Measurements from ENCODE around the gene PLA2G2D.

Gene PLA2G2D, protein sequence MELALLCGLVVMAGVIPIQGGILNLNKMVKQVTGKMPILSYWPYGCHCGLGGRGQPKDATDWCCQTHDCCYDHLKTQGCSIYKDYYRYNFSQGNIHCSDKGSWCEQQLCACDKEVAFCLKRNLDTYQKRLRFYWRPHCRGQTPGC

DNA sequence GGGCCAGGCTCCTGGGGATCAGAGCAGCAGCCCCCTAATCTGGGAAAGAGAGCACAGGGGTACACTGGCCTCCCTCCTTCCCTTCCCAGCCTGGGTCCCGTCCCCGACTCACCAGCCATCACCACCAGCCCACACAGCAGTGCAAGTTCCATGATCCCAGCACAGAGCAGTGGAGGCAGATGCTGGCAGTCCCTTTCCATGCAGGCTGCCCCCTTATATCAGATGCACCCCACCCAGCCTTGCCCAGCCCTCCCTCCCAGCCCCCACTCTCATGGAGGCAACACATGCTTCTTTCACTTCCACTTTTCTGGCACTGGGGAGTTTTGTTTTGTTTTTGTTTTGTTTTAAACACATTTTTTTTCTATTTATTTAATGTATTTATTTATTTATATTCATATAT is at the start of gene PLA2G2D:
Gene PLA2G2D, minus strand, starts transcription at position 190 of the 400 bp plus-strand sequence. Its CDS starts 38 bp downstream, at position 152.
- Mint-ChIP-seq H3K27ac (no peak within 1 kb of the TSS), H3K27me3 (peaks cover 45% of the 10 kb centered on the region), H3K4me1 (no peaks in the 10 kb centered on the region), H3K36me3 (no peaks in the 10 kb centered on the region), H3K9me3 (no peaks in the 10 kb centered on the region), H3K4me3 (no peak within 1 kb of the TSS)
- CTCF ChIA-PET = no interaction called here
- DNase-seq = no peak

DNA sequence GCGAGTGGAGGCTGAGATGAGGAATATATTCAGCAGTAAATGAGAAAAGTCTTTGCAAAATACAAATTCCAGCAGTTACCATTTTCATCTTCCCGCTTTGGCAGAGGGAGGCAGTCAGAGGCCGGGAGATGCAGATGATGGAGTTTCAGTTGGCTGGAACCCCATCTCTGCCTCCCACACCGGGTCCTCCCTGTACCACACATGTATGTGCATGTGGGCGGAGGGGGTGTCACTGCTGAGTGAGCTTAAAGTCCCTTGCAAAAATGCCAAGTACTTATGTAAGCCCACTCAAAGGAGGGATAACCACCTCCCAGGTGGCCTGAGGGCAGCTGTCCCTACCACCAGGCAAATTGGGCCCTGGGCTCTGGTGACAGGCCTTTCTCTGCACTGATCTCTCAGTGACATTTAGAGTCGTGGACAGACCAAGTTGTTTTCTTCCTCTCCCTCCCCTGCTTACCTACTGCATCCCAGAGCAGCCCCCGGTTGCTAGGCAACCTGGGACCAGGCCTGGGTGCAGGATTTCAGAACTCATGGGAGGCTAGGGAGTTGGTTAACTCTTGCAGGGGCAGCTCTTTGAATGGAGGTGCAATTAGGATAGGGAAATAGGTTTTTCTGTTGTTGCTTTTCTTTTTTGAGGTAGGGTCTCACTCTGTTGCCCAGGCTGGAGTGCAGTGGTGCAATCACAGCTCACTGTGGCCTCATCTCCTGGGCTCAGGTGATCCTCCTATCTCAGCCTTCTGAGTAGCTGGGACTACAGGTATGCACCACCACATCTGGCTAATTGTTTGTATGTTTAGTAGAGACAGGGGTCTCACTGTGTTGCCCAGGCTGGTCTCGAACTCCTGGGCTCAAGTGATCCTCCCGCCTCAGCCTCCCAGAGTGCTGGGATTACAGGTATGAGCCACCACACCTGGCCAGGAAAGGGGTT is 49.5 kb upstream of the PLA2G2D start:
- Mint-ChIP-seq H3K9me3 (peaks cover 8% of the 10 kb centered on the region), H3K4me3 (no peak overlapping the region), H3K4me1 (peaks cover 15% of the 10 kb centered on the region), H3K27ac (no peak overlapping the region), H3K27me3 (peaks cover 35% of the 10 kb centered on the region), H3K36me3 (peaks cover 3% of the 10 kb centered on the region)
- CTCF ChIA-PET = interaction anchor here (1.5 to 10.2 kb wide), 2 partner anchors 26 to 44 kb away, joined by 3 to 146 read pairs; no protein-coding TSS in a partner anchor
- DNase-seq = no peak

DNA sequence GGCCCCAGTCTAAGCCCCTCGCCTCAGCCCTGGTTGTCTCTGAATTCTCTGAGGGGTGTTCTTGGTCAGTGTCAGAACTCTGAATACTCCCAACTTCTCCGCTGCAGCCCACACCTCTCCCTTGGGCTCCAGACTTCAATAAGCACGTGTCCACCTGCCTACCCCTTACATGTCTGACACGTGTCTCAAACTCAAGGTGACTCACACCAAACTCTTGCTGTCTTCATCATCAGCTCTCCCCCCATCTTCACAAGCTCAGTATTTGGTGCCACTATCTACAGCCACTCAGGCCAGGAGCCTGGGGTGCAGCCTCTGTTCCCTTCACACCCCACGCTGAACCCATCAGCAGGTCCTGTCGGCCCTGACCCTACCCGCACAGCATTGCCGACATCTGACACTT is 47.8 kb upstream of the PLA2G2D start:
- Mint-ChIP-seq H3K27me3 (peaks cover 44% of the 10 kb centered on the region), H3K9me3 (peaks cover 10% of the 10 kb centered on the region), H3K4me1 (peaks cover 9% of the 10 kb centered on the region), H3K4me3 (no peak overlapping the region), H3K27ac (no peak overlapping the region), H3K36me3 (peaks cover 3% of the 10 kb centered on the region)
- CTCF ChIA-PET = interaction anchor here (0.6 to 10.2 kb wide), 4 partner anchors 13 to 338 kb away, joined by 3 to 146 read pairs (median 5); no protein-coding TSS in a partner anchor
- no peak for DNase-seq

DNA sequence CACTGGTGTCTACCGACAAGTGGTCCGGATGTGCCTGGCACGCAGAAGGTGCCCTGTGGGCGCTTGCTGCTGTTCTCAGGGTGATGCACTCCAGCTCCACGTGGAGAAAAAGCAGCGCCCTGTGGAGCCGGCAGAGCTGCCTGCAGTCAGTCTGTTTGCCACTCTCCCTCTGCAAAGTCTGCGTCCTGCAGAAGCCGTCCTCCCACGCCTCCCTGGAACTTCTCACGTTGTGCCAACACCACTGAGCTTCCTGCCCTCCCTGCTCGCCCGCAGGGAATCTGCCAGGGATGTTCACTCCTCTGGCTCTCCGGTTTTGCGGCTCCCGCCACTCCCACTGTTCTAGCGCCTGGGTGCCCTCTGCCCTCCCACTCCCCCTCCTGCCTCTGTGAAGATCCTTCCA is 46.7 kb upstream of the PLA2G2D start:
- peaks cover under 1% of the 10 kb centered on the region for H3K4me1 Mint-ChIP-seq
- H3K9me3 Mint-ChIP-seq = peaks cover 16% of the 10 kb centered on the region
- H3K4me3 Mint-ChIP-seq = no peak overlapping the region
- no peak overlapping the region for H3K27ac Mint-ChIP-seq
- peaks cover 53% of the 10 kb centered on the region for H3K27me3 Mint-ChIP-seq
- H3K36me3 Mint-ChIP-seq = peaks cover 3% of the 10 kb centered on the region
- CTCF ChIA-PET = interaction anchor here (1.0 to 10.2 kb wide), 5 partner anchors 14 to 50 kb away, joined by 3 to 146 read pairs (median 7); no protein-coding TSS in a partner anchor
- DNase-seq = no peak

DNA sequence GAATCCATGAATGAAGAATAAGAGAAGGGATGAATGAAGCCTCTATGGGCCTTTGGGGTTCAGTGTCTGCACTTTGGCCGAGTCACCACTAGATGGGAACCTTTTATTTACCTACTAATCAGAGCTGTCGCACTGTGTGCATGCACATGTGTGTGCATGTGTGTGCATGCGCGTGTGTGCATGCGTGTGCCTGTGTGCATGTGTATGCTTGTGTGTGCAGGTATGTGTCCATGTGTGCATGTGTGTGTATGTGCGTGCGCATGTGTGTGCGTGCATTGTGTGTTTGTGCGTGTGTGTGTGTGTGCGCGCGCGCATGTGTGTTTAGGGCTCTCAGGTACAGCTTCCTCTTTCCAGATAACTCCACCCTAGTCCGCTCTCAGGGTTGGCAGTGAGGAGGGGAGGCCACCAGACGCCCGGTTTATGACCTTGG is 46.2 kb upstream of the PLA2G2D start:
- Mint-ChIP-seq H3K4me1 (no peaks in the 10 kb centered on the region), H3K9me3 (peaks cover 21% of the 10 kb centered on the region), H3K27me3 (peaks cover 57% of the 10 kb centered on the region), H3K36me3 (peaks cover 3% of the 10 kb centered on the region), H3K27ac (no peak overlapping the region), H3K4me3 (no peak overlapping the region)
- CTCF ChIA-PET = interaction anchor here (1.0 to 10.2 kb wide), 5 partner anchors 14 to 51 kb away, joined by 3 to 146 read pairs (median 7); no protein-coding TSS in a partner anchor
- peak; percentile 50 for DNase-seq

DNA sequence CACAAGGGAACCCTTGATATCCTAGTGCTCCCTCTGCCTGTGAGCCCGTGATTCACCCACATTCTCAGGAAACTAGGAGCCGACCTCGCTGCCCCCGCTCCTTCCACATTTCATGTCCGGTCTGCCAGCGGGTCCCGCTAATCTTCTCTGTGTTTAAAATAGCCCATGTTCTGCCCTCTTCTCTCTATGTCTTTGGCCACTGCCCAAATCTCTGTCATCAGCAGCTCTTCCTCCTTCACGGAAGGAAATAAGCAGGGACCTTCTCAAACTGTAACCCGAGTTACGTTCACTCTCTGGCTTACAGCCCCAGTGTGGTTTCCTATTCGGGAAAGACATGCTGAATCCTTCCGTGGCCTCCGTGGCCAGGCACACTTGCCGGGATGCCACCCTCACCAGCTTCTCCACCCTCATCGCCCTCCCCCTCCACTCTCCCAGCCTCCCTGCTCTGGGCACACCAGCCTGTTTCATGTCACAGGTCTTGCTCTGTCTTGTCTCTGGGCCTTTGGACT is 45.4 kb upstream of the PLA2G2D start:
- Mint-ChIP-seq H3K36me3 (peaks cover 3% of the 10 kb centered on the region), H3K27ac (no peak overlapping the region), H3K27me3 (peaks cover 57% of the 10 kb centered on the region), H3K9me3 (peaks cover 29% of the 10 kb centered on the region), H3K4me3 (no peak overlapping the region), H3K4me1 (no peaks in the 10 kb centered on the region)
- DNase-seq = no peak
- CTCF ChIA-PET = interaction anchor here (1.0 to 10.2 kb wide), 5 partner anchors 13 to 330 kb away, joined by 3 to 146 read pairs (median 3); no protein-coding TSS in a partner anchor

DNA sequence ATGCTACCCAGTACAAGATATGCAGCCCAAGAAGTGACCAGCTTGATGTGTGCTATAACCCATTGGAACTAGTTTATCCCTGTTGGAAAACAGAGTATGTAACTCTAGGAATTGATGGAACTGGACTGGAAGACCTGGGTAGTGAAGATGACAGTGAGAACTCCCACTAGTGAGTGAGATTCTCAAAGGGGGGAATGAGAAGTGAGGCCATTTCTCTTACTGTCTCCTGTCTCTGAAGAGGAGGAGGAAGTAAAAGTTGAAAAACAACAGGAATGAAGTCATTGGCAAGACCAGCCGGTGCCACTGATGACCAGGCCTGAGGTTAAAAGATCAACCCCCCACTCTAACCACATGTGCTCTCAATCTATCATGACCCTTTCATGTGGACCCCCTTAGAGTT is 40.7 kb upstream of the PLA2G2D start:
- H3K36me3 Mint-ChIP-seq = no peaks in the 10 kb centered on the region
- peaks cover 35% of the 10 kb centered on the region for H3K9me3 Mint-ChIP-seq
- CTCF ChIA-PET = interaction anchor here (1.3 to 10.2 kb wide), 3 partner anchors 20 to 35 kb away, joined by 3 to 146 read pairs (median 25); no protein-coding TSS in a partner anchor
- no peaks in the 10 kb centered on the region for H3K4me1 Mint-ChIP-seq
- no peak overlapping the region for H3K27ac Mint-ChIP-seq
- no peak for DNase-seq
- H3K4me3 Mint-ChIP-seq = no peak overlapping the region
- H3K27me3 Mint-ChIP-seq = peaks cover 36% of the 10 kb centered on the region

DNA sequence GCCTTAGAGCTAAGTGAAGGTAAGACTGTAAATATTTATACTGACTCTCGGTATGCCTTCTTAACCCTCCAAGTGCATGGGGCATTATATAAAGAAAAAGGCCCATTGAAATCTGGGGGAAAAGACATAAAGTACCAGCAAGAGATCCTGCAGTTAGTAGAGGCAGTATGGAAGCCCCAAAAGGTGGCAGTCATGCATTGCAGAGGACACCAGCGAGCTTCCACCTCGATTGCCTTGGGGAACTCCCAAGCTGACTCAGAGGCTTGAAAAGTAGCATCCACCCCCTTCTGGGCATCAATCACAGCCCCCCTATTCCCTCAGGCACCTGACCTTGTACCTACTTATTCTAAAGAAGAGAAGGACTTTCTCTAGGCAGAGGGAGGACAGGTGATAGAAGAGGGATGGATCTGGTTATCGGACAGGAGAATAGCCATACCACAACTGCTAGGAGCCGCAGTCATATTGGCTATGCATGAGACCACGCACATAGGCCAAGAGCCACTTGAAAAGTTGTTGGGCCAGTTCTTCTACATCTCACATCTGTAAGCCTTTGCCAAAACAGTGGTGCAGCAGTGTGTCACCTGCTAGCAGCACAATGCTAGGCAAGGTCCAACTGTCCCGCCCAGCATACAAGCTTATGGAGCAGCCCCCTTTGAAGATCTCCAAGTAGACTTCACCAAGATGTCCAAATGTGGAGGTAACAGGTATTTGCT is 39.2 kb upstream of the PLA2G2D start:
- Mint-ChIP-seq H3K9me3 (peaks cover 31% of the 10 kb centered on the region), H3K4me3 (no peak overlapping the region), H3K36me3 (no peaks in the 10 kb centered on the region), H3K4me1 (peaks cover 13% of the 10 kb centered on the region), H3K27me3 (peaks cover 22% of the 10 kb centered on the region), H3K27ac (no peak overlapping the region)
- DNase-seq = no peak
- CTCF ChIA-PET = interaction anchor here (4.0 kb wide), 1 partner anchor 36 kb away, joined by 25 read pairs; no protein-coding TSS in a partner anchor

DNA sequence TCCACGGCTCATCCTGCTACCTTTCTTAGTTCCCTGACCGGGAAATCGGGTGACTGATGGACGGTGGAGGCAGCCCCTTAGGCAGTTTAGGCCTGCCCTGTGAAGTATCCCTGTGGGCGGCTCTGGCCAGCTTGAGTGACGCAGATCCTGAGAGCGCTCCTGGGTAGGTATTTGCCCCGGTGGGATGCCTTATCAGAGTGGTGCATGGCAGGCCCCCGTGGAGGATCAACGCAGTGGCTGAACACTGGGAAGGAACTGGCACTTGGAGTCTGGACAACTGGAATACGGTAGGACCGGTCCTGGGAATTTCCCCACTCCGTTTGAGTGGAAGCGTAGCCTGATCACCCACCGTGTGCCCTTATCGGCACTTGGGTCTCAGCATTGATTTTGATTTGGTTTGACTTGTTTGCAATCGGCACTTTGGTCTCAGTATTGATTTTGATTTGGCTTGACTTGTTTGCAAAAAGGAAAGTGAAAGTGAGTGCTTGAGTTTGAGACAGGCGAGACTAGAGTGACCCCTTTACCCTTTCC is 35.0 kb upstream of the PLA2G2D start:
- H3K4me1 Mint-ChIP-seq = peaks cover 16% of the 10 kb centered on the region
- H3K36me3 Mint-ChIP-seq = no peaks in the 10 kb centered on the region
- H3K27me3 Mint-ChIP-seq = peaks cover 18% of the 10 kb centered on the region
- no peak overlapping the region for H3K4me3 Mint-ChIP-seq
- H3K27ac Mint-ChIP-seq = peak overlapping the region; percentile 76
- peaks cover 7% of the 10 kb centered on the region for H3K9me3 Mint-ChIP-seq
- CTCF ChIA-PET = interaction anchor here (0.8 to 4.5 kb wide), 8 partner anchors 8 to 272 kb away, joined by 3 to 51 read pairs (median 5); partner anchors contain the start of gene OTUD3
- DNase-seq = no peak

DNA sequence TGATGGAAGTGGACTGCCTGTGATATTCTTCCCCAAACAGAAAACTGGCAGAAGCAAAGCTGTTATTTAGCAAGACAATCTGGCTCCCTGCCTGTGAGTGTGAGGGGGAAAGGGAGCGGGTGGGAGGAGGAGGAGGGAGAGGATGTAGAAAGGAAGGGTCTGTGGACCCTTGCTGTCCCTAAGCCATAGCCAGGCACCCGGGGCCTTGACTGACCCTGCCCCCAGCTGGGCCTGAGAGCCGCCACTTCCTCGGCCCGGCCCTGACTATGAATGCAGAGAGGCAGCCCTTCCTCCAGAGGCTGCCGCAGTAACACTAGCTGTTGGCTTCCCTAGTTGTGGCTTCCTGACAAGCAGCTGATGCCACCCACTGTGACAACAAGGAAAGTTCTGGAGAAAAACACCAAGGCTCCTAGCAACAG is 33.7 kb upstream of the PLA2G2D start:
- peaks cover 25% of the 10 kb centered on the region for H3K27me3 Mint-ChIP-seq
- no peak overlapping the region for H3K27ac Mint-ChIP-seq
- DNase-seq = no peak
- peaks cover 16% of the 10 kb centered on the region for H3K4me1 Mint-ChIP-seq
- H3K9me3 Mint-ChIP-seq = no peaks in the 10 kb centered on the region
- CTCF ChIA-PET = interaction anchor here (0.5 to 4.5 kb wide), 12 partner anchors 9 to 304 kb away, joined by 3 to 51 read pairs (median 6); no protein-coding TSS in a partner anchor
- H3K4me3 Mint-ChIP-seq = no peak overlapping the region
- H3K36me3 Mint-ChIP-seq = no peaks in the 10 kb centered on the region

DNA sequence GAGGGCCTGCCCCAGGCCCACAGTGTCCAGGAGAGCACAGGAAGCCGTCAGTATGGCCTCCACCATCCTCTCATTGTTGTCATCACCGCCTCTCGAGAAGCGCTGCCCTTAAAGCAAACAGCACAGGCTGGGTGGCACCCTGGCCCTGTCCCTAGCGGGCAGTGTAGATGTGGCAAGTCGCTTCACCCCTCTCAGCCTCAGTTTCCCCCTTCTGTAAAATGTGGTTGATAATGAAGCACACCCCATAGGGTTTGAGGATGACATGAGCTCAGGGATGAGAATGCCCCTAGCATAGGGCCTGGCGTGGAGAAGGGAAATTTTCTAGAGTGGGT is 33.2 kb upstream of the PLA2G2D start:
- Mint-ChIP-seq H3K9me3 (no peaks in the 10 kb centered on the region), H3K4me3 (peak overlapping the region; percentile 69), H3K36me3 (no peaks in the 10 kb centered on the region), H3K27me3 (peaks cover 28% of the 10 kb centered on the region), H3K4me1 (peaks cover 16% of the 10 kb centered on the region), H3K27ac (no peak overlapping the region)
- DNase-seq = no peak
- CTCF ChIA-PET = interaction anchor here (0.5 to 4.5 kb wide), 12 partner anchors 10 to 303 kb away, joined by 3 to 51 read pairs (median 6); no protein-coding TSS in a partner anchor

DNA sequence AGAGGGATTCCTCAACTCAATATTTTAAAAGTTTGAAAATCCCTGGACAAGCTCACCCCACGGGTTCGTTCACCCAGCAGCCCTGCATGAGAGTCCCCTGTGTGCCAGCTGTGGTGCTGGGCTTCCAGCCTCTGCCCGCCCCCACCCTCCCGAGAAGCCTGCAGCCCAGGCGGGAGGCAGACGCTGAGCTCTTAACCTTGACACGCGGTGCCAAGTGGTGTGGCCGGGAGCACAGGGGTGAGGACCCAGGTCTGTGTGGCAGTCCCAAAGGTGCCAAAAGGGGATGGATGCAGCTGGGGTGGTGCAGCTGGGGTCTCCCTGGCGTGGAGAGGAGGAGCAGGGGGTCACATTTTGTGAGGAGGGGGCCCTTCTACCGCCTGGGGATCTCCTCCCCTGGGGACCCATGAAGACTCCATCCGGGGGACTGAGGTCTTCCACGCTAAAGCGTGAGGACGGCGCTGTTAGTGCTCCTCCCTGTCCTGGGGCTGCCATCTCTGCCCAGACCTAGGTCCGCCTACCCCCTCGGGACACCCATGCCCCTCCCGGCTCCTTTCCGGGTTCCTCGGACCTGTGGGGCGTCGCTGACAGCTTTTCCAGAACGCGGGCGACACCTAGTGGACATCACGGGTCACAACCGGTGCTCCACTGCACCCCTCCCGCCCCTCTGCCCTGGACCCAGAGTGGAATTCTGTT is 32.7 kb upstream of the PLA2G2D start:
- H3K27me3 Mint-ChIP-seq = peaks cover 27% of the 10 kb centered on the region
- no peaks in the 10 kb centered on the region for H3K9me3 Mint-ChIP-seq

DNA sequence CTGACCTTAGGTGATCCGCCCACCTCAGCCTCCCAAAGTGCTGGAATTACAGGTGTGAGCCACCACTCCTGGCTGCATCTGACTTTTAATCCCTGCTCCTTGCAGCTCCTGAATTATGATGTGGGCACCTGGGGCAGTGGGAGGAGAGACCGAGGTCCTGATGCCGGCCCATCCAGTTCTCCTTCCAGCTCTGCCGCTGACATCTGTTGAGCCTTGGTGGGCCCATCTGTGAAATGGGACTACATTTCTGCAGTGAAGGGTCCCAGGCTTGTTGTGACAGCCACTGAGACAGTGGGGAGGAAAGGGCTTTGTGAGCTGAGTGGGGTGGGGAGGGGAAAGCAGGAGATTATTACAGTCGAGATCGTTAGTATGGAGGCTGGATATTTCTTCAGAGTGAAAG is 31.6 kb upstream of the PLA2G2D start:
- H3K36me3 Mint-ChIP-seq = no peaks in the 10 kb centered on the region
- peaks cover 29% of the 10 kb centered on the region for H3K27me3 Mint-ChIP-seq
- H3K4me3 Mint-ChIP-seq = no peak overlapping the region
- H3K27ac Mint-ChIP-seq = no peak overlapping the region
- CTCF ChIA-PET = interaction anchor here (1.1 to 4.5 kb wide), 6 partner anchors 43 to 489 kb away, joined by 3 to 51 read pairs (median 8); no protein-coding TSS in a partner anchor
- peaks cover 16% of the 10 kb centered on the region for H3K4me1 Mint-ChIP-seq
- H3K9me3 Mint-ChIP-seq = no peaks in the 10 kb centered on the region
- DNase-seq = peak; percentile 15

More for the DNA sequence above, 32.7 kb upstream of the PLA2G2D start:
- peak; percentile 85 for DNase-seq
- H3K4me3 Mint-ChIP-seq = peak overlapping the region; percentile 69
- H3K4me1 Mint-ChIP-seq = peaks cover 16% of the 10 kb centered on the region
- H3K27ac Mint-ChIP-seq = no peak overlapping the region
- H3K36me3 Mint-ChIP-seq = no peaks in the 10 kb centered on the region
- CTCF ChIA-PET = interaction anchor here (0.8 to 4.5 kb wide), 16 partner anchors 9 to 437 kb away, joined by 3 to 51 read pairs (median 4); no protein-coding TSS in a partner anchor
